Pancreas (tissue), 10 donors: Measurements from ENCODE around the gene CHCHD1. TPM values are rescaled to one million over a fixed set of nuclear protein-coding genes. Genes with fewer than 3 reads are reported as not detected.
A peak's percentile ranks its signal among the peaks of the same experiment; 100 is the strongest.

Experiments used
- ATAC-seq, 4 donors: fragments of 200-7000 bp; cut with Tn5 transposase; one replicate each; pipeline versions ENCODE4 v1.8.0 to v1.9.1; 2020; ENCODE audit warnings: mild to moderate bottlenecking in 4 of 4, moderate library complexity in 4 of 4
- DNase-seq, 6 donors: peaks; one replicate each; pipeline ENCODE4 v3.0.0-alpha.2; 2020
- FAIRE-seq: peaks from 2 replicates; lab custom pipeline; 2012; peaks lifted over from hg19 to GRCh38; lab: Jason Lieb, UNC
- H3K27ac ChIP-seq, 4 donors: fragments of 200-600 bp; sonication (generic); 1 replicate in 3 of 4; 2 replicates in 1 of 4; pipeline versions ENCODE4 v1.5.0 to v1.8.0; 2020
- H3K27me3 ChIP-seq, 4 donors: fragments of 200-600 bp; one replicate each; pipeline ENCODE4 v1.8.0; 2021
- H3K36me3 ChIP-seq, 3 donors: fragments of 200-600 bp; sonication (generic) in 1 of 3; one replicate each; pipeline versions ENCODE4 v1.5.0 to v1.8.0; 2020 to 2021
- H3K4me1 ChIP-seq, 3 donors: fragments of 200-600 bp; one replicate each; pipeline ENCODE4 v1.8.0; 2021
- H3K4me3 ChIP-seq, 4 donors: fragments of 200-600 bp; sonication (generic) in 2 of 4; one replicate each; pipeline versions ENCODE4 v1.5.0 to v1.8.0; 2020 to 2021
- H3K9me3 ChIP-seq, 4 donors: fragments of 200-600 bp; one replicate each; pipeline ENCODE4 v1.8.0; 2021
- CTCF ChIP-seq, 4 donors: fragments of 200-600 bp; sonication (generic) in 3 of 4; IDR thresholded peaks; one replicate each; pipeline versions ENCODE4 v1.5.0 to v1.8.0; 2021; ENCODE audit warnings: antibody characterized with exemption in 4 of 4
- WGBS, 2 donors: extraction: QIAGEN DNeasy Blood & Tissue Kit; methylation state at CpG; one replicate each; pipeline ENCODE4 v1.1.7; 2013; 5-methylcytosine and 5-hydroxymethylcytosine counted together
- intact Hi-C, 3 donors: fragments of 100-400 bp; cut with DNase I; formaldehyde crosslinking; loops; one replicate each; pipeline versions ENCODE4 v1.11.1 to v1.14.2; 2022
- polyA plus RNA-seq, 2 donors: library from polyadenylated mRNA; stranded (reverse); fragments of 200-250 nt; gene quantifications; one replicate each; pipeline ENCODE4 v1.2.3, GENCODE V29; 2013
- total RNA-seq, 6 donors: library from RNA; stranded (reverse); fragmentation: NEBNext Ultra II Directional in 4 of 6; extraction: Animal tissue kit (Norgen Biotek cat#: 25700) in 4 of 6; gene quantifications; one replicate each; pipeline versions ENCODE4 v1.2.1 to v1.2.4, GENCODE V29; 2021 to 2023
- donor health status: healthy with polysubstance abuse.
- donor health status: DM: no; HTN: no; CAD: no; lungs with moderate emphysema.
- donor health status: DM: no; HTN: no; CAD: no.
- donor health status: control.
- donor health status: control.
- donor health status: Bipolar disorder and iron deficiency.
- donor health status: DM: yes; HTN: yes; CAD: no.
- donor health status: DM: no; HTN: no; CAD: no.
- donor health status: DM: no; HTN: no; CAD: no.
- donor health status: DM: yes; HTN: yes; CAD: no.

The CHCHD1 gene
- total and polyA plus RNA-seq, 8 donors = 4.4 to 31.7 (median 8.3) TPM

GRCh38 chr10:73819513-73820093 is 37.8 kb downstream of the CHCHD1 start:
- Histone ChIP-seq H3K4me3 (no peak overlapping the region), H3K27ac (peak overlapping the region; percentile 19 to 53 (median 48)), H3K36me3 (no peaks in the 10 kb centered on the region), H3K4me1 (peaks cover 5 to 7% (median 6%) of the 10 kb centered on the region in 3 donors), H3K9me3 (no peaks in the 10 kb centered on the region), H3K27me3 (no peaks in the 10 kb centered on the region)
- intact Hi-C loops = no loop called here
- TF ChIP-seq CTCF (IDR thresholded peaks at IDR 0.05) = no peak
- DNase-seq (peak; percentile 87 to 96 (median 89)), FAIRE-seq (no peak), ATAC-seq (peak; percentile 93 to 97 (median 96))
- 22 to 24% methylated on average over 20 of the region's 20 CpGs for WGBS, 2 donors

- no peaks in the 10 kb centered on the region for H3K27me3 ChIP-seq
- TF ChIP-seq CTCF (IDR thresholded peaks at IDR 0.05) = no peak
- no peaks in the 10 kb centered on the region for H3K36me3 ChIP-seq
- no peak overlapping the region for H3K27ac ChIP-seq
- H3K9me3 ChIP-seq = no peaks in the 10 kb centered on the region
- intact Hi-C loops = no loop called here
- FAIRE-seq (no peak), DNase-seq (no peak), ATAC-seq (no peak)
- no peak overlapping the region for H3K4me3 ChIP-seq
- peaks cover 5 to 7% (median 6%) of the 10 kb centered on the region in 3 donors for H3K4me1 ChIP-seq
- 75 to 77% methylated on average over 7 of the region's 7 CpGs for WGBS, 2 donors
Observed at GRCh38 chr10:73823391-73823790, 41.5 kb downstream of the CHCHD1 start.

GRCh38 chr10:73824146-73824725 is 42.4 kb downstream of the CHCHD1 start:
- Histone ChIP-seq H3K4me3 (no peak overlapping the region), H3K27me3 (no peaks in the 10 kb centered on the region), H3K36me3 (peaks cover 0 to 2% (median 0%) of the 10 kb centered on the region in 3 donors), H3K27ac (no peak overlapping the region), H3K4me1 (peaks cover 5 to 7% (median 6%) of the 10 kb centered on the region in 3 donors), H3K9me3 (no peaks in the 10 kb centered on the region)
- no peak for FAIRE-seq
- no peak for DNase-seq
- TF ChIP-seq CTCF (IDR thresholded peaks at IDR 0.05) = no peak
- WGBS, 2 donors = 96 to 98% methylated on average over 14 of the region's 14 CpGs
- intact Hi-C loops = no loop called here
- ATAC-seq = no peak

- WGBS, 2 donors = 94 to 96% methylated on average over 19 of the region's 19 CpGs
- no peaks in the 10 kb centered on the region for H3K27me3 ChIP-seq
- FAIRE-seq (no peak), DNase-seq (no peak), ATAC-seq (no peak)
- TF ChIP-seq CTCF (IDR thresholded peaks at IDR 0.05) = no peak
- no peaks in the 10 kb centered on the region for H3K9me3 ChIP-seq
- intact Hi-C loops = no loop called here
- no peaks in the 10 kb centered on the region for H3K4me1 ChIP-seq
- no peak overlapping the region for H3K4me3 ChIP-seq
- H3K27ac ChIP-seq = no peak overlapping the region
- H3K36me3 ChIP-seq = peaks cover 0 to 2% (median 0%) of the 10 kb centered on the region in 3 donors
Observed at GRCh38 chr10:73827346-73828089, 45.7 kb downstream of the CHCHD1 start.
